Muscle layer of colon (tissue), 2 donors: ENCODE measurements around the gene LRRC26.

Experiments
- H3K27ac ChIP-seq: one replicate; pipeline ENCODE4 v1.7.0; 2013; ENCODE audit warnings: low read depth, mild to moderate bottlenecking, low read length, moderate library complexity
- H3K27me3 ChIP-seq, 2 donors: one replicate each; pipeline ENCODE4 v1.7.0; 2013; ENCODE audit warnings: low read length in 2 of 2, mild to moderate bottlenecking in 2 of 2; ENCODE audit not compliant: insufficient read depth in 2 of 2, control insufficient read depth in 1 of 2
- H3K36me3 ChIP-seq: one replicate; pipeline ENCODE4 v1.7.0; 2013; ENCODE audit warnings: mild to moderate bottlenecking, low read length; ENCODE audit not compliant: insufficient read depth
- H3K4me1 ChIP-seq: one replicate; pipeline ENCODE4 v1.7.0; 2013; ENCODE audit warnings: mild to moderate bottlenecking, low read length; ENCODE audit not compliant: insufficient read depth
- H3K4me3 ChIP-seq, 2 donors: one replicate each; pipeline ENCODE4 v1.7.0; 2013; ENCODE audit warnings: low read length in 2 of 2, low read depth in 1 of 2, mild to moderate bottlenecking in 1 of 2, moderate library complexity in 1 of 2
- H3K9ac ChIP-seq: one replicate; pipeline ENCODE4 v1.7.0; 2013; ENCODE audit warnings: low read length
- H3K9me3 ChIP-seq: one replicate; pipeline ENCODE4 v1.7.0; 2013; ENCODE audit warnings: mild to moderate bottlenecking, low read length
- donor health status: abdominal sarcoma.
- donor health status: Adenocarcinoma of cecum.

The LRRC26 gene

GRCh38 chr9:137169896-137170358 lies at the start of gene LRRC26:
TSS of gene LRRC26 (minus strand) at chr9:137170051. CDS start at chr9:137169943, 108 bp downstream.
- peaks cover 14 to 80% of the 10 kb centered on the region in 2 donors for H3K27me3 ChIP-seq
- no peaks in the 10 kb centered on the region for H3K9me3 ChIP-seq
- H3K27ac ChIP-seq, result no peak within 1 kb of the TSS
- no peak within 1 kb of the TSS for H3K9ac ChIP-seq
- H3K4me3 ChIP-seq, result peak within 1 kb of the TSS in 1 of 2 donors; percentile 47
- no peaks in the 10 kb centered on the region for H3K4me1 ChIP-seq
- H3K36me3 ChIP-seq, result no peaks in the 10 kb centered on the region

GRCh38 chr9:137218754-137219271 lies 49.0 kb upstream of the LRRC26 start:
- no peak overlapping the region for H3K4me3 ChIP-seq

GRCh38 chr9:137218212-137218753 lies 48.4 kb upstream of the LRRC26 start:
- Histone ChIP-seq H3K27me3 (no peaks in the 10 kb centered on the region), H3K27ac (no peak overlapping the region), H3K4me1 (no peaks in the 10 kb centered on the region), H3K4me3 (no peak overlapping the region), H3K36me3 (no peaks in the 10 kb centered on the region), H3K9ac (no peak overlapping the region), H3K9me3 (no peaks in the 10 kb centered on the region)

More at GRCh38 chr9:137218754-137219271, 49.0 kb upstream of the LRRC26 start:
- Histone ChIP-seq H3K9me3 (no peaks in the 10 kb centered on the region), H3K9ac (no peak overlapping the region), H3K27ac (no peak overlapping the region), H3K36me3 (no peaks in the 10 kb centered on the region), H3K4me1 (peaks cover under 1% of the 10 kb centered on the region), H3K27me3 (no peaks in the 10 kb centered on the region)

GRCh38 chr9:137217276-137218211 lies 47.7 kb upstream of the LRRC26 start:
- no peak overlapping the region for H3K9ac ChIP-seq

GRCh38 chr9:137216188-137216965 lies 46.5 kb upstream of the LRRC26 start:
- H3K27ac ChIP-seq, result no peak overlapping the region
- no peaks in the 10 kb centered on the region for H3K4me1 ChIP-seq
- no peaks in the 10 kb centered on the region for H3K9me3 ChIP-seq
- no peak overlapping the region for H3K9ac ChIP-seq
- H3K4me3 ChIP-seq, result no peak overlapping the region
- no peaks in the 10 kb centered on the region for H3K36me3 ChIP-seq
- H3K27me3 ChIP-seq, result no peaks in the 10 kb centered on the region

More at GRCh38 chr9:137217276-137218211, 47.7 kb upstream of the LRRC26 start:
- Histone ChIP-seq H3K9me3 (no peaks in the 10 kb centered on the region), H3K27me3 (no peaks in the 10 kb centered on the region), H3K4me3 (no peak overlapping the region), H3K36me3 (no peaks in the 10 kb centered on the region), H3K27ac (no peak overlapping the region), H3K4me1 (no peaks in the 10 kb centered on the region)

GRCh38 chr9:137215196-137215986 lies 45.5 kb upstream of the LRRC26 start:
- no peak overlapping the region for H3K4me3 ChIP-seq

GRCh38 chr9:137214620-137215019 lies 44.8 kb upstream of the LRRC26 start:
- no peaks in the 10 kb centered on the region for H3K36me3 ChIP-seq

More at GRCh38 chr9:137215196-137215986, 45.5 kb upstream of the LRRC26 start:
- Histone ChIP-seq H3K27me3 (no peaks in the 10 kb centered on the region), H3K36me3 (no peaks in the 10 kb centered on the region), H3K9ac (no peak overlapping the region), H3K9me3 (no peaks in the 10 kb centered on the region), H3K4me1 (no peaks in the 10 kb centered on the region), H3K27ac (no peak overlapping the region)

GRCh38 chr9:137213160-137214060 lies 43.6 kb upstream of the LRRC26 start:
- Histone ChIP-seq H3K36me3 (no peaks in the 10 kb centered on the region), H3K27me3 (no peaks in the 10 kb centered on the region), H3K27ac (no peak overlapping the region), H3K9ac (no peak overlapping the region), H3K9me3 (no peaks in the 10 kb centered on the region), H3K4me3 (no peak overlapping the region), H3K4me1 (no peaks in the 10 kb centered on the region)

More at GRCh38 chr9:137214620-137215019, 44.8 kb upstream of the LRRC26 start:
- Histone ChIP-seq H3K4me1 (no peaks in the 10 kb centered on the region), H3K9ac (no peak overlapping the region), H3K27me3 (no peaks in the 10 kb centered on the region), H3K4me3 (no peak overlapping the region), H3K9me3 (no peaks in the 10 kb centered on the region), H3K27ac (no peak overlapping the region)

- H3K27me3 ChIP-seq, result no peaks in the 10 kb centered on the region
- no peak overlapping the region for H3K9ac ChIP-seq
- no peaks in the 10 kb centered on the region for H3K9me3 ChIP-seq
- no peaks in the 10 kb centered on the region for H3K4me1 ChIP-seq
- no peak overlapping the region for H3K4me3 ChIP-seq
- H3K27ac ChIP-seq, result no peak overlapping the region
- no peaks in the 10 kb centered on the region for H3K36me3 ChIP-seq
Measured at GRCh38 chr9:137212520-137212919, 42.7 kb upstream of the LRRC26 start.

- H3K4me1 ChIP-seq, result peaks cover 5% of the 10 kb centered on the region
- no peak overlapping the region for H3K27ac ChIP-seq
- no peaks in the 10 kb centered on the region for H3K36me3 ChIP-seq
- no peak overlapping the region for H3K4me3 ChIP-seq
- H3K27me3 ChIP-seq, result no peaks in the 10 kb centered on the region
- H3K9me3 ChIP-seq, result no peaks in the 10 kb centered on the region
- H3K9ac ChIP-seq, result no peak overlapping the region
Measured at GRCh38 chr9:137211532-137211931, 41.7 kb upstream of the LRRC26 start.
